Endothelial cell (in vitro differentiated cells): ENCODE results near the gene SP8. TPM values are rescaled to one million over a fixed set of nuclear protein-coding genes. Genes with fewer than 3 reads are reported as not detected.
"Not testable (repeated sequence)": the region's sequence is repeated elsewhere in the genome, so short reads cannot be mapped to it uniquely, and the experiment has no call there.

Experiments
- DNase-seq: peaks from one replicate; pipeline ENCODE4 v3.0.0; 2021; ENCODE audit warnings: low spot score
- H3K27ac Mint-ChIP-seq: one replicate; pipeline ENCODE4 v1.8.0; 2021; ENCODE audit warnings: mixed read lengths, inconsistent platforms; ENCODE audit not compliant: unreplicated experiment
- H3K27me3 Mint-ChIP-seq: one replicate; pipeline ENCODE4 v1.8.0; 2021; ENCODE audit warnings: mild to moderate bottlenecking, moderate library complexity, mixed read lengths, inconsistent platforms; ENCODE audit not compliant: unreplicated experiment
- H3K36me3 Mint-ChIP-seq: one replicate; pipeline ENCODE4 v1.8.0; 2021; ENCODE audit warnings: mild to moderate bottlenecking, low read depth, mixed read lengths, inconsistent platforms; ENCODE audit not compliant: unreplicated experiment
- H3K4me1 Mint-ChIP-seq: one replicate; pipeline ENCODE4 v1.8.0; 2021; ENCODE audit warnings: mild to moderate bottlenecking, mixed read lengths, inconsistent platforms; ENCODE audit not compliant: unreplicated experiment
- H3K4me3 Mint-ChIP-seq: one replicate; pipeline ENCODE4 v1.8.0; 2021; ENCODE audit warnings: mild to moderate bottlenecking, mixed read lengths, inconsistent platforms; ENCODE audit not compliant: unreplicated experiment
- H3K9me3 Mint-ChIP-seq: one replicate; pipeline ENCODE4 v1.8.0; 2021; ENCODE audit warnings: mixed read lengths, inconsistent platforms; ENCODE audit not compliant: unreplicated experiment
- CTCF ChIP-seq: fragments of 200-600 bp; sonication (generic); IDR thresholded peaks from one replicate; pipeline ENCODE4 v1.5.0; 2021; ENCODE audit warnings: antibody characterized with exemption; ENCODE audit not compliant: unreplicated experiment
- long read RNA-seq: library from polyadenylated mRNA; unstranded; transcript quantifications from one replicate; pipeline ENCODE4 v2.0.0, GENCODE V29; 2020; ENCODE audit not compliant: unreplicated experiment
- total RNA-seq: library from RNA; stranded (reverse); fragmentation: NEBNext Ultra II Directional; extraction: Animal tissue kit (Norgen Biotek cat#: 25700); gene quantifications from one replicate; pipeline ENCODE4 v1.2.1, GENCODE V29; 2021; ENCODE audit not compliant: unreplicated experiment

The SP8 gene
- total RNA-seq: 0.82 TPM
- long read RNA-seq: 0 reads

- Mint-ChIP-seq H3K27me3 (peaks cover 18% of the 10 kb centered on the region), H3K36me3 (no peaks in the 10 kb centered on the region), H3K4me1 (peaks cover 36% of the 10 kb centered on the region), H3K27ac (peak within 1 kb of the TSS; percentile 30), H3K4me3 (peak within 1 kb of the TSS; percentile 93), H3K9me3 (no peaks in the 10 kb centered on the region)
- DNase-seq: peak; percentile 72
- no peak for TF ChIP-seq CTCF
Observed at GRCh38 chr7:20786779-20787659, at the start of gene SP8. SP8 (minus strand) TSS chr7:20786886; CDS start chr7:20786798, 88 bp downstream.

GRCh38 chr7:20836424-20836823 lies 49.7 kb upstream of the SP8 start:
- not testable (repeated sequence) for H3K27ac Mint-ChIP-seq, H3K36me3 Mint-ChIP-seq, H3K4me3 Mint-ChIP-seq, H3K4me1 Mint-ChIP-seq, H3K9me3 Mint-ChIP-seq, DNase-seq, H3K27me3 Mint-ChIP-seq

GRCh38 chr7:20835111-20835750 lies 48.5 kb upstream of the SP8 start:
- Mint-ChIP-seq H3K27ac (no peak overlapping the region), H3K27me3 (peaks cover 4% of the 10 kb centered on the region), H3K9me3 (no peaks in the 10 kb centered on the region), H3K4me3 (no peak overlapping the region), H3K4me1 (peaks cover 6% of the 10 kb centered on the region), H3K36me3 (no peaks in the 10 kb centered on the region)
- DNase-seq: no peak
- TF ChIP-seq CTCF: no peak

GRCh38 chr7:20834656-20835055 lies 48.0 kb upstream of the SP8 start:
- H3K27me3 Mint-ChIP-seq: peaks cover 4% of the 10 kb centered on the region
- no peak for DNase-seq
- no peak for TF ChIP-seq CTCF
- peaks cover 6% of the 10 kb centered on the region for H3K4me1 Mint-ChIP-seq
- no peaks in the 10 kb centered on the region for H3K36me3 Mint-ChIP-seq
- no peak overlapping the region for H3K4me3 Mint-ChIP-seq
- H3K27ac Mint-ChIP-seq: no peak overlapping the region
- H3K9me3 Mint-ChIP-seq: no peaks in the 10 kb centered on the region

GRCh38 chr7:20831956-20832355 lies 45.3 kb upstream of the SP8 start:
- TF ChIP-seq CTCF: no peak
- Mint-ChIP-seq H3K27ac (no peak overlapping the region), H3K4me1 (peaks cover 6% of the 10 kb centered on the region), H3K4me3 (no peak overlapping the region), H3K9me3 (no peaks in the 10 kb centered on the region), H3K27me3 (peaks cover 4% of the 10 kb centered on the region), H3K36me3 (no peaks in the 10 kb centered on the region)
- DNase-seq: no peak
